Measurements from ENCODE around the gene LRRC15.

GRCh38 chr3:194399874-194400411, 30.4 kb upstream of the LRRC15 start:
- no peak for TF ChIP-seq CTCF (IDR thresholded peaks at IDR 0.05)
- no peak for TF ChIP-seq POLR2A (IDR thresholded peaks at IDR 0.05)
- no peak for TF ChIP-seq POLR2AphosphoS5 (IDR thresholded peaks at IDR 0.05)

Data from transverse colon (tissue), 4 donors.